Breast epithelium (tissue), 3 donors: ENCODE data around the gene JAKMIP2.

Source experiments
- POLR2A ChIP-seq: fragments of 450-650 bp; IDR thresholded peaks from one replicate; pipeline ENCODE4 v1.6.1; 2016; ENCODE audit warnings: antibody characterized with exemption, mild to moderate bottlenecking, moderate library complexity
- POLR2AphosphoS5 ChIP-seq, 3 donors: sonication (generic); formaldehyde crosslinking; IDR thresholded peaks; one replicate each; pipeline ENCODE4 v1.6.1; 2017; ENCODE audit warnings: antibody characterized with exemption in 3 of 3
- TF ChIP-seq, protein P1 (sequence below), 3 donors: fragments of 450-650 bp; IDR thresholded peaks; one replicate each; pipeline ENCODE4 v1.5.1; 2016 to 2017; ENCODE audit warnings: antibody characterized with exemption in 3 of 3, mild to moderate bottlenecking in 3 of 3, moderate library complexity in 3 of 3

- TF ChIP-seq, protein P1, sequence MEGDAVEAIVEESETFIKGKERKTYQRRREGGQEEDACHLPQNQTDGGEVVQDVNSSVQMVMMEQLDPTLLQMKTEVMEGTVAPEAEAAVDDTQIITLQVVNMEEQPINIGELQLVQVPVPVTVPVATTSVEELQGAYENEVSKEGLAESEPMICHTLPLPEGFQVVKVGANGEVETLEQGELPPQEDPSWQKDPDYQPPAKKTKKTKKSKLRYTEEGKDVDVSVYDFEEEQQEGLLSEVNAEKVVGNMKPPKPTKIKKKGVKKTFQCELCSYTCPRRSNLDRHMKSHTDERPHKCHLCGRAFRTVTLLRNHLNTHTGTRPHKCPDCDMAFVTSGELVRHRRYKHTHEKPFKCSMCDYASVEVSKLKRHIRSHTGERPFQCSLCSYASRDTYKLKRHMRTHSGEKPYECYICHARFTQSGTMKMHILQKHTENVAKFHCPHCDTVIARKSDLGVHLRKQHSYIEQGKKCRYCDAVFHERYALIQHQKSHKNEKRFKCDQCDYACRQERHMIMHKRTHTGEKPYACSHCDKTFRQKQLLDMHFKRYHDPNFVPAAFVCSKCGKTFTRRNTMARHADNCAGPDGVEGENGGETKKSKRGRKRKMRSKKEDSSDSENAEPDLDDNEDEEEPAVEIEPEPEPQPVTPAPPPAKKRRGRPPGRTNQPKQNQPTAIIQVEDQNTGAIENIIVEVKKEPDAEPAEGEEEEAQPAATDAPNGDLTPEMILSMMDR (IDR thresholded peaks at IDR 0.05): no peak
- TF ChIP-seq POLR2A (no peak), POLR2AphosphoS5 (IDR thresholded peaks at IDR 0.05) (no peak)
Observed at GRCh38 chr5:147727200-147727599, 55.3 kb downstream of the JAKMIP2 start.
